ENCODE measurements around the gene GPAM.
"Not testable (repeated sequence)": the region's sequence is repeated elsewhere in the genome, so short reads cannot be mapped to it uniquely, and the experiment has no call there.

GPAM gene

DNA sequence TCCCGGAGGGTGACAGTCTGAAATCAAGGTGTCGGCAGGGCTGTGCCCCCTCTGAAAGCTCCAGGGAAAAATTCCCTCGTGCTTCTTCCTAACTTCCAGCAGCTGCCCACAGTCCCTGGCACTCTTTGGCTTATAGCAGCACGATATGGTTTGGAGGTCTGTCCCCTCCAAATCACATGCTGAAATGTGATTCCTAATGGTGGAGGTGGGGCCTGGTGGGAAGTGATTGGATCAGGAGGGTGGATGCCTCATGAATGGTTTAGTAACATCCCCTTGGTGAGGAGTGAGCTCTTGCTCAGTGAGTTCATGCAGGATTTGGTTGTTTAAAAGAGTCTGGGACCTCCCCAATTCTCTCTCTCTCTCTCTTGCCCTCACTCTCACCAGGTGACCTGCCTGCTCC, 51.1 kb downstream of the GPAM start:
- no peak for DNase-seq (ENCODE audit: low spot score)

GRCh38 chr10:112131996-112132395, 51.6 kb downstream of the GPAM start:
- no peak for DNase-seq (ENCODE audit: low spot score)

DNA sequence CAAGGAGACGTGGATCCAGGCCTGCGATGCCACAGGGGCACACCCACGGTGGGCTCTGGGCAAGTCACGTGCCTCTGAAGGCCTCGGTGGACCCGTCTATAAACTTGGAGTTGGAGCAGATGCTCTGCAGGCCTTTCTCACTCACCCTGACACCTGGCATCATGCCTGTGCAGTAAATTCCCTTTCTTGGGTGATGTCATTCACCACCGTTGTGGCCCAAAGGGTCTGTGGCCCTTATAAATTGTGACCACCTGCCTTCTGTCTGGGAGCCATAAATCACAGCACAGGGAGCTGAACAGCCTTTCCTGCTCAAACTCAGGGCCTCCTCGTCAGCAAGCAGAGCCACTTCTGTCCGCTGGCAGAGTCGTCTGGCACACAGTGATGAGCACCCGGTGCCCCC, 52.2 kb downstream of the GPAM start:
- DNase-seq (ENCODE audit: low spot score), result no peak

DNA sequence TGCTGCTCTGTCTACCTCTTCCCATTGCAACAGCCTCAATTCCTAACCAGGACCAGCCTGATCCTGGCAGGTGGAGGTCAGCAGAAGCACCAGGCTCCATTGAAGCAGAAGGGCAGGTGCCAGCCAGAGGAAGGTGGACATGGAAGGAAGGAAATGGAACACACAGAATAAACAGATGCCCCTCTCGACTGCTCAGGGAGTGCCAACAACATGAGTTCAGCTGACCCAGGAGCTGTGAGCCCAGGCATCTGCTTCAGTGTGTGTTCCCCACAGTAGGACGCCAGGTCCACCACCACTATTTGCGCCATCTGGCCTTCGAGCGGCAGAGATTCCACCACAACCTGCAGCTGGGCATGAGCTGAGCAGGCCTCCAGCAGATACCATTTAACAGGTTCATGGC, 56.7 kb downstream of the GPAM start:
- no peak for DNase-seq (ENCODE audit: low spot score)

DNA sequence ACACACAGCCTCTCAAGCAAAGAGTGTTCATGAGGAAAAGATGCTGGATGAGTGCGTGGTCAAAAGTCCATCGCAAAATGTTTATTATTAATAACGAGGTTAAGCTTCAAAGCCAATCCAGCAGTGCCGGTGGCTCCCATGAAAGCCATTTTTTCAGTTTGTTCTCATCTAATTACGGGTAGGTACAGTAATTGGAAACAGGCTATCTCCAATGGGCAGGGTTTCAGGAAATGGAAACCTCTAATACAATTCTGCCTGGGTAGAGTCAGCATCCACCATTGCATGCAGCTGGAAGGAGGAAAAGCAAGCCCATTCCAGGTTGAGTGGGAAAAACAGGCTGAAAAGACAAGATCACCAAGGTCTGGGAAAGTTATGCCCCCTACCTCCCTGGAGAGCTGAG, 57.4 kb downstream of the GPAM start:
- no peak for DNase-seq (ENCODE audit: low spot score)

- no peak for DNase-seq (ENCODE audit: low spot score)
Observed at GRCh38 chr10:112124866-112125265, 58.7 kb downstream of the GPAM start.

DNA sequence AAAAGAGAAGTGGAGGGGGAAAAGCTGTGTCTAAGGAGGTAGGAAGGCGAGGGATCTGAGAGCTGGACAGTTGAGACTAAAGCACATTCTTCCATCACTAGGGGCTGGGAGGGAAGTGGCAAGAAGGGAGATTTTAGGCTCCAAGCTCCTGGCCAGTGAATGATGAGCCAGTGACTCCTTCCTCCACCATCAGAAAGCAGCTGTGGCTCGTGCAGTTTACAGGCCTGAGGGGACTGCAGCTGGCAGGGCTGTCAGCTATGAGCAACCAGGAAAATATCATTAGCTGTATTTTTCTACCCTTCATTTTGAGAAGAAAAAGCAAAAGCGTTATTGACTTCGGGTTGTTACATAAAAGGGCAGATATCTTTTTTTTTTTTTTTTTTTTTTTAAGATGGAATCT, 60.7 kb downstream of the GPAM start:
- no peak for DNase-seq (ENCODE audit: low spot score)

GRCh38 chr10:112120491-112120890, 63.1 kb downstream of the GPAM start:
- DNase-seq (ENCODE audit: low spot score), result no peak

GRCh38 chr10:112115781-112116385, 67.7 kb downstream of the GPAM start:
- DNase-seq (ENCODE audit: low spot score), result peak; percentile 28

GRCh38 chr10:112109779-112110178, 73.8 kb downstream of the GPAM start:
- DNase-seq (ENCODE audit: low spot score), result not testable (repeated sequence)

Measured in hematopoietic multipotent progenitor cell treated with erythropoietin and hydrocortisone succinate and interleukin-3 and kit ligand, for 15 days (in vitro differentiated cells).